NB4 (cell line): ENCODE data around the gene RNF141.

ENCODE experiments used
- DNase-seq: peaks from one replicate; pipeline ENCODE4 v3.0.0; 2010; ENCODE audit warnings: low read depth
- H3K4me3 ChIP-seq: one replicate; pipeline ENCODE4 v1.5.1; 2011; ENCODE audit warnings: mild to moderate bottlenecking, low read depth, low read length, moderate library complexity
- CTCF ChIP-seq: IDR thresholded peaks from one replicate; pipeline ENCODE4 v1.5.1; 2012; ENCODE audit warnings: low read depth, low read length
- MYC ChIP-seq: IDR thresholded peaks from 2 replicates; pipeline ENCODE4 v1.6.1; 2011; ENCODE audit warnings: low read depth, low read length
- POLR2A ChIP-seq: IDR thresholded peaks from 2 replicates; pipeline ENCODE4 v1.6.1; 2011; ENCODE audit warnings: mild to moderate bottlenecking; ENCODE audit not compliant: insufficient read length; ENCODE audit errors: extremely low read depth
- TF ChIP-seq, protein P1 (sequence below): IDR thresholded peaks from 2 replicates; pipeline ENCODE4 v1.6.1; 2011; ENCODE audit warnings: low read depth, low read length

Gene RNF141

DNA sequence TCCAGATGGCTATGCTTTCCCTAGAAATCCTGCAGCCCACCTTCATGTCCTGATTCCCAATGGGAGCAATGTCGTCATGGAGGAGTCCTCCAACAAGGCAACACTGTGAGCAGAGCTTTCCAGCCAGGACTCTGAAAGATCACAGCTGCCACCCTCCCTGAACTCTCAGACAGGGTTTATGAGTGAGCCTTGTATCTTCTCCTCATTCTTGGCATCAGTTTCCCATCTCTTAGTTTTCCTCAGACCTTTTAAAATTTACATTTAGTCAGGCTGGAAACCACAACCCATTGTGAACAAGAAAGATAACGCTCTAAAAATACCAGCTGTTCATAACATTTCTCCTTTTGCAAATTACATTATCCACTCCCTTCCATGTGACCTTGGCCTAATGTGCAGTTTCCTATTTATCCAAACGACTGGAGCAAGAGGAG is 43.1 kb upstream of the RNF141 start:
- no peak overlapping the region for H3K4me3 ChIP-seq
- TF ChIP-seq CTCF (no peak), POLR2A (no peak), MYC (no peak)
- TF ChIP-seq, protein P1, sequence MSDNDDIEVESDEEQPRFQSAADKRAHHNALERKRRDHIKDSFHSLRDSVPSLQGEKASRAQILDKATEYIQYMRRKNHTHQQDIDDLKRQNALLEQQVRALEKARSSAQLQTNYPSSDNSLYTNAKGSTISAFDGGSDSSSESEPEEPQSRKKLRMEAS: no peak
- DNase-seq: no peak

DNA sequence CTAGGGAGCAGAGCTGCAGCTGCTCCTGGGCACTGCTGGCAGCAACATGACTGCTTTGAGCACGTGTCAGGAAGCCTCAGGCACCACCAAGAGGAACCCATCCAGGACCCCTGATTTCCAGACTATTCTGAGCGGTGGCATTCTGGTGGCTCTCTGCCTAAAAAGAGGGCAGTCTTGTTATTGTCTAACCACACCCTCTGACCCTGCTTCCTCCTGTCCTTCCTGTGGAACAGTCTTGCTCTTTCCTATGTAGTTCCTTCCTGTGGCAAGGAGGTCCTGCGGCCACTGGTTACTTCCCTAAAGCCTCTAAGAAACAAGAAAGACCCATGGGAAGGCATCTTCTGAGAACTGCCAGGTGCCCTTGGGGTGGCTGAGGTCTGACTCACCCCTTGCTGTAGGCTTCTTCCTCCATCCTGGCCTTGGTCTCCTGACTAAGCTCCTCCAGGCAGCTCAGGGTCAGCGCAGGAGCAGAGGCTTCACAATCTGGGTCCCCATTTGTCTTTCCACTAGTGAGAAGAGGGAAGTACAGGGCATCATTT is 40.6 kb upstream of the RNF141 start:
- DNase-seq: peak; percentile 93

GRCh38 chr11:10580623-10581022 is 39.6 kb upstream of the RNF141 start:
- TF ChIP-seq CTCF: no peak
- TF ChIP-seq MYC: no peak
- TF ChIP-seq POLR2A: no peak
- TF ChIP-seq, protein P1: no peak
- no peak for DNase-seq
- no peak overlapping the region for H3K4me3 ChIP-seq

More for the DNA sequence above, 40.6 kb upstream of the RNF141 start:
- TF ChIP-seq, protein P1: no peak
- TF ChIP-seq MYC (0 out of 2 replicates have a peak, but pooled peaks have one; percentile 9), POLR2A (no peak)
- no peak overlapping the region for H3K4me3 ChIP-seq

DNA sequence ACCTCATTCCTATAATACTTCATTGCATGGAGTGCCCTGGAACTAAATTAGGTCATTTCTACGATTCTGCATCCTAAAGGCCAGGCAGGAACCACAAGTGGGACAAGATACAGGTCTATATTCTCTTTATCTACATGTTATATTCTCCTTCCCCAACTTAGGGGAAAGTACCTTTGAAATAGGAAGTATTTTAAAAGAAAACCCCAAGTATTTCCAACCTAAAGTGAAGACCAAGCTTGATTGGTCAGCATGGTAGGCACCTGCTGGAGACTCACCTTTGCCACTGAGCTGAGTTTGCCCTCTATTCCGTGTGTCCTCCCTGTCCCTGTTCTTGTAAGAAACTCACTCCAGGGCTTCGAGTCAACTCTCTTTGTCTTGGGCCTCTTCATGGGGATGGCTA is 38.7 kb upstream of the RNF141 start:
- DNase-seq: no peak
- no peak overlapping the region for H3K4me3 ChIP-seq
- TF ChIP-seq POLR2A: no peak
- no peak for TF ChIP-seq MYC
- TF ChIP-seq CTCF: no peak
- TF ChIP-seq, protein P1: no peak

GRCh38 chr11:10576035-10576398 is 35.0 kb upstream of the RNF141 start:
- TF ChIP-seq MYC (no peak), POLR2A (no peak), CTCF (no peak)
- TF ChIP-seq, protein P1: no peak
- H3K4me3 ChIP-seq: no peak overlapping the region
- no peak for DNase-seq

DNA sequence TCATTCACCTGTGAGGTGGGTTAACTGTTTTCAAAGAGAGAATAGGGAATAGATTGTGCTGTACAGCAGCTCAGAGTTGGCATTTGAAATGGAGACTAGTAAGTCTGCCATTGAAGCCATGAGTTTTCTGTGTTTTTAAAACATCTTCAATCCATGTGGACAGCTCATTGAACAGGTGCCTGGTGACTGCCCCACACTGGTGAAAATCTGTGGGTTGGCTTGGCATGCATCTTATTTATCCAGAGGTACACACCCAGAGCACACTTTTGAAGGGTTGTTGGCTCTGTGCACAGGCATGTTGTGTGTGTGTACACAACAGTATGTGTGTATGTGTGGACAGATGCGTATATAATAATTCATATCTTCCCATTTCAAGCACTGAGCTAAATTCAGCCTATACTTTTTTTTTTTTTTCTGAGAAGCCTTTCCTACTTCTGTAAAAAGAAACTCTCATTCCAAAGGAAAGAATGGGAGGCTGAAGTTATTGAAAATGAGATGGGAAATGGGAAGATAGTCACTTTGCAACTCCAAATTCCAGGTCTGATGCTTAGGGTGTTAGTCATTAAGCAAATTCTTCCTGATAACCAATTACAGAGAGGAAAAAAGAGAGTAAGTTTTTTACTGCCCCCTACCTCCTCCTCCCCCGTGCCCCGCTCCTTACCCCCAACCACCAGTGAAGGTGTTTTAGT is 34.5 kb upstream of the RNF141 start:
- DNase-seq: no peak

More for the DNA sequence above, 34.5 kb upstream of the RNF141 start:
- H3K4me3 ChIP-seq: no peak overlapping the region
- TF ChIP-seq, protein P1: no peak
- TF ChIP-seq POLR2A: no peak
- no peak for TF ChIP-seq MYC
- TF ChIP-seq CTCF: no peak
